ENCODE measurements around the gene LRRC14B. TPM values are rescaled to one million over a fixed set of nuclear protein-coding genes. Genes with fewer than 3 reads are reported as not detected.

Gene LRRC14B
- total RNA-seq, 1 donor from 2014 or later, result 0.22 TPM

- TF ChIP-seq, protein P1, sequence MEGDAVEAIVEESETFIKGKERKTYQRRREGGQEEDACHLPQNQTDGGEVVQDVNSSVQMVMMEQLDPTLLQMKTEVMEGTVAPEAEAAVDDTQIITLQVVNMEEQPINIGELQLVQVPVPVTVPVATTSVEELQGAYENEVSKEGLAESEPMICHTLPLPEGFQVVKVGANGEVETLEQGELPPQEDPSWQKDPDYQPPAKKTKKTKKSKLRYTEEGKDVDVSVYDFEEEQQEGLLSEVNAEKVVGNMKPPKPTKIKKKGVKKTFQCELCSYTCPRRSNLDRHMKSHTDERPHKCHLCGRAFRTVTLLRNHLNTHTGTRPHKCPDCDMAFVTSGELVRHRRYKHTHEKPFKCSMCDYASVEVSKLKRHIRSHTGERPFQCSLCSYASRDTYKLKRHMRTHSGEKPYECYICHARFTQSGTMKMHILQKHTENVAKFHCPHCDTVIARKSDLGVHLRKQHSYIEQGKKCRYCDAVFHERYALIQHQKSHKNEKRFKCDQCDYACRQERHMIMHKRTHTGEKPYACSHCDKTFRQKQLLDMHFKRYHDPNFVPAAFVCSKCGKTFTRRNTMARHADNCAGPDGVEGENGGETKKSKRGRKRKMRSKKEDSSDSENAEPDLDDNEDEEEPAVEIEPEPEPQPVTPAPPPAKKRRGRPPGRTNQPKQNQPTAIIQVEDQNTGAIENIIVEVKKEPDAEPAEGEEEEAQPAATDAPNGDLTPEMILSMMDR (IDR thresholded peaks at IDR 0.05; ENCODE audit: unreplicated experiment), result no peak
- Mint-ChIP-seq H3K27ac (no peak overlapping the region), H3K9me3 (no peaks in the 10 kb centered on the region), H3K4me3 (no peak overlapping the region), H3K4me1 (no peaks in the 10 kb centered on the region), H3K27me3 (ENCODE audit: low read depth) (no peaks in the 10 kb centered on the region), H3K36me3 (peaks cover 30% of the 10 kb centered on the region)
- no peak for DNase-seq (ENCODE audit: low spot score in 2 of 2, unreplicated experiment in 2 of 2)
Observed at GRCh38 chr5:160921-161802, 30.1 kb upstream of the LRRC14B start.

GRCh38 chr5:161803-162110 lies 29.5 kb upstream of the LRRC14B start:
- Mint-ChIP-seq H3K36me3 (peaks cover 30% of the 10 kb centered on the region), H3K27ac (no peak overlapping the region), H3K4me3 (no peak overlapping the region), H3K27me3 (ENCODE audit: low read depth) (no peaks in the 10 kb centered on the region), H3K9me3 (no peaks in the 10 kb centered on the region), H3K4me1 (no peaks in the 10 kb centered on the region)
- DNase-seq (ENCODE audit: low spot score in 2 of 2, unreplicated experiment in 2 of 2), result no peak
- TF ChIP-seq, protein P1 (IDR thresholded peaks at IDR 0.05; ENCODE audit: unreplicated experiment), result no peak

DNA sequence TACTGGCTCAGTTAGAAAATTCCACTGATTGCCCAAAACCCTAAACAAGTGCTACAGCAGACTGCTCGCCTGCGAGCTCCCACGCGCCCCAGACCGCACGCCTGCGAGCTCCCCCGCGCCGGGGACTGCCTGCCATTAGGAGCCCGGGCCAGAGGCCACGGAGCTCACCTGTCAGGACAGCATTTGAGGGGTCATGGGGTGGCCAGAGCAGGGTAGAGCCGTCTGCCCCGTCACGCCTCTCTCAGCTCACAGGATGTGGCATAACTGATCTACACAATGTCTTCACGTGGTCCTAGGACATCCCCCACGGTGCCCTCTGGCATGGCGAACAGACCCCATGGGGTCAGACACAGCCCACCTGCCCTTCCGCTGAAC lies 29.1 kb upstream of the LRRC14B start:
- Mint-ChIP-seq H3K9me3 (no peaks in the 10 kb centered on the region), H3K4me1 (no peaks in the 10 kb centered on the region), H3K27me3 (ENCODE audit: low read depth) (no peaks in the 10 kb centered on the region), H3K4me3 (no peak overlapping the region), H3K27ac (no peak overlapping the region), H3K36me3 (peaks cover 25% of the 10 kb centered on the region)
- DNase-seq (ENCODE audit: low spot score in 2 of 2, unreplicated experiment in 2 of 2), result no peak
- TF ChIP-seq, protein P1 (IDR thresholded peaks at IDR 0.05; ENCODE audit: unreplicated experiment), result no peak

- H3K27me3 Mint-ChIP-seq (ENCODE audit: low read depth), result no peaks in the 10 kb centered on the region
- no peak overlapping the region for H3K4me3 Mint-ChIP-seq
- peaks cover 23% of the 10 kb centered on the region for H3K36me3 Mint-ChIP-seq
- no peaks in the 10 kb centered on the region for H3K4me1 Mint-ChIP-seq
- H3K27ac Mint-ChIP-seq, result no peak overlapping the region
- DNase-seq (ENCODE audit: low spot score in 2 of 2, unreplicated experiment in 2 of 2), result no peak
- H3K9me3 Mint-ChIP-seq, result no peaks in the 10 kb centered on the region
- TF ChIP-seq, protein P1 (IDR thresholded peaks at IDR 0.05; ENCODE audit: unreplicated experiment), result no peak
Observed at GRCh38 chr5:162565-163337, 28.5 kb upstream of the LRRC14B start.

DNA sequence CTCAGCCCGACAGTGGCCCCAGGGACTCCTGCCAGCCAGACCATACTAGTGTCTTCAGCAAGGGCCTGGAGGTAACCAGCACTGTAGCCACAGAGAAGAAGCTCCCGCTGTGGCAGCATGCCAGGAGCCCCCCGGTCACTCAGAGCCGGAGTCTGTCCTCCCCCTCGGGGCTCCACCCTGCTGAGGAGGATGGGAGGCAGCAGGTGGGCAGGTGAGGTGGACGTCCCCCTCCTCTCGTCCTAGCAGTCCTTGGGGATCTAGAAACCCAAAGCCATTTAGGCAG lies 28.0 kb upstream of the LRRC14B start:
- peaks cover 23% of the 10 kb centered on the region for H3K36me3 Mint-ChIP-seq

More for the DNA sequence above, 28.0 kb upstream of the LRRC14B start:
- H3K4me3 Mint-ChIP-seq, result no peak overlapping the region
- H3K9me3 Mint-ChIP-seq, result no peaks in the 10 kb centered on the region
- no peaks in the 10 kb centered on the region for H3K4me1 Mint-ChIP-seq
- no peak for DNase-seq (ENCODE audit: low spot score in 2 of 2, unreplicated experiment in 2 of 2)
- H3K27ac Mint-ChIP-seq, result no peak overlapping the region
- no peaks in the 10 kb centered on the region for H3K27me3 Mint-ChIP-seq (ENCODE audit: low read depth)
- TF ChIP-seq, protein P1 (IDR thresholded peaks at IDR 0.05; ENCODE audit: unreplicated experiment), result no peak

All from mesothelial cell of epicardium (in vitro differentiated cells).